Suppressor macrophage (primary cell): ENCODE results near the gene ACTR2.

ENCODE experiments used
- DNase-seq, 4 experiments: peaks; one replicate each; pipeline ENCODE4 v3.0.0-alpha.2; 2020 to 2022

ACTR2 gene

GRCh38 chr2:65281627-65282351 lies 54.2 kb downstream of the ACTR2 start:
- DNase-seq, result no peak

GRCh38 chr2:65282477-65283053 lies 54.9 kb downstream of the ACTR2 start:
- no peak for DNase-seq

- DNase-seq, result no peak
These were observed 59.7 kb downstream of the ACTR2 start for GRCh38 chr2:65287364-65287763.

GRCh38 chr2:65291216-65292105 lies 63.8 kb downstream of the ACTR2 start:
- DNase-seq, result no peak

GRCh38 chr2:65292106-65292400 lies 64.4 kb downstream of the ACTR2 start:
- DNase-seq, result no peak

- no peak for DNase-seq
These were observed 64.9 kb downstream of the ACTR2 start for GRCh38 chr2:65292461-65293011.

- no peak for DNase-seq
These were observed 65.7 kb downstream of the ACTR2 start for GRCh38 chr2:65293376-65293775.

- no peak for DNase-seq
These were observed 66.5 kb downstream of the ACTR2 start for GRCh38 chr2:65294136-65294535.

- no peak for DNase-seq
These were observed 67.1 kb downstream of the ACTR2 start for GRCh38 chr2:65294701-65295100.

GRCh38 chr2:65296971-65297370 lies 69.3 kb downstream of the ACTR2 start:
- no peak for DNase-seq

- DNase-seq, result no peak
These were observed 69.9 kb downstream of the ACTR2 start for GRCh38 chr2:65297544-65297943.

- DNase-seq, result peak in 1 of 4 experiments; percentile 15
These were observed 70.5 kb downstream of the ACTR2 start for GRCh38 chr2:65298089-65298488.

- peak in 1 of 4 experiments; percentile 24 for DNase-seq
These were observed 71.6 kb downstream of the ACTR2 start for GRCh38 chr2:65299246-65299645.

GRCh38 chr2:65300134-65300760 lies 72.6 kb downstream of the ACTR2 start:
- DNase-seq, result no peak

- DNase-seq, result peak; percentile 11 to 36 (median 34)
These were observed 73.4 kb downstream of the ACTR2 start for GRCh38 chr2:65300761-65301711.

GRCh38 chr2:65305934-65306333 lies 78.3 kb downstream of the ACTR2 start:
- DNase-seq, result no peak

GRCh38 chr2:65309699-65310098 lies 82.1 kb downstream of the ACTR2 start:
- no peak for DNase-seq

GRCh38 chr2:65311049-65311448 lies 83.4 kb downstream of the ACTR2 start:
- no peak for DNase-seq

- DNase-seq, result no peak
These were observed 84.0 kb downstream of the ACTR2 start for GRCh38 chr2:65311596-65311995.

- no peak for DNase-seq
These were observed 85.7 kb downstream of the ACTR2 start for GRCh38 chr2:65313126-65313953.

GRCh38 chr2:65313954-65314256 lies 86.3 kb downstream of the ACTR2 start:
- no peak for DNase-seq
